Nephron (organoid): Measurements from ENCODE around the gene JMJD8.
"Not testable (repeated sequence)": the region's sequence is repeated elsewhere in the genome, so short reads cannot be mapped to it uniquely, and the experiment has no call there.

ENCODE experiments used
- H3K27ac Mint-ChIP-seq, 3 experiments: 2 replicates each; pipeline ENCODE4 v1.8.0; 2020; ENCODE audit warnings: mixed read lengths in 3 of 3, mild to moderate bottlenecking in 2 of 3, moderate library complexity in 1 of 3
- H3K27me3 Mint-ChIP-seq: 2 replicates; pipeline ENCODE4 v1.8.0; 2021; ENCODE audit warnings: low read depth, mild to moderate bottlenecking, moderate library complexity, mixed read lengths
- H3K36me3 Mint-ChIP-seq: 2 replicates; pipeline ENCODE4 v1.8.0; 2020; ENCODE audit warnings: low read depth, mixed read lengths
- H3K4me1 Mint-ChIP-seq: 2 replicates; pipeline ENCODE4 v1.8.0; 2020; ENCODE audit warnings: mixed read lengths
- H3K4me3 Mint-ChIP-seq, 3 experiments: 2 replicates each; pipeline ENCODE4 v1.8.0; 2020; ENCODE audit warnings: mild to moderate bottlenecking in 3 of 3, mixed read lengths in 3 of 3, moderate library complexity in 2 of 3
- H3K9me3 Mint-ChIP-seq: 2 replicates; pipeline ENCODE4 v1.8.0; 2020; ENCODE audit warnings: mixed read lengths
- TF ChIP-seq, protein P1 (sequence below), 3 experiments: fragments of 200-600 bp; sonication (generic); IDR thresholded peaks; one replicate each; pipeline ENCODE4 v1.5.0; 2021; ENCODE audit warnings: antibody characterized with exemption in 3 of 3; ENCODE audit not compliant: unreplicated experiment in 3 of 3

Gene JMJD8

DNA sequence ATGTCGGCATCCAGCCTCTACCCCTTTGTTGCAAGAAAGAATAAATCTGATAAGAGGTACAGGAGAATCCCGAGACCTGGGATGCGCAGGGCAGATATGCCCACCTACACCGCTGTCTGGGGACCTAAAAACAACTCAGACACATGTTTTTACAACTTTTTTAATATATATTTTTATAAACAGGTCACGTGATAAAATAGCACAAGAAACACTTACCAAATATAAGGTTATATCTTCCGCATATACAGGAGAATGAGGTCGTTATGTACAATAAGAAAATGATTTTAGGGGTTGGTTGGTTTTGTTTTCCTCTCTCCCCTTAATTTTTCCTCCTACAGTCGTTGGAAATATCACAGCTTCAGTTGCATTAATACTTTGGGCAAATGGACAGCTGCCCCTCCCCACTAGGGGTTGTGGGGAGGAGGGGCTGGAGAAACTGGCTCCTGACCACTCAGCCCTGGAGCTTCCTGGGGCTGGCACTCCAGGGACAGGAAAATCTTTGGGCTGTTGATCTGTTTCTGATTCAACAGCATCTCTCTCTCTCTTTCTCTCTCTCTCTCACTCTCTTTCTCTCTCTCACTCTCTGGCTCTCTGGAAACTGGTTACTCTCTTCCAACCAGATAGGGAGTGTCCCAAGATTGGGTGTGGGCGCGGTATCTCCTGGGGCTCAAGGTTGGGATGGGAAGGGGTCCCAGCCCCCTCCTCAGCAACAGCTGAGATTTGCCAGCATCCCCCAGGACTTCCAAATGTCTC, 8.4 kb upstream of the JMJD8 start:
- peak overlapping the region; percentile 79 to 94 (median 80) for H3K4me3 Mint-ChIP-seq
- TF ChIP-seq, protein P1, sequence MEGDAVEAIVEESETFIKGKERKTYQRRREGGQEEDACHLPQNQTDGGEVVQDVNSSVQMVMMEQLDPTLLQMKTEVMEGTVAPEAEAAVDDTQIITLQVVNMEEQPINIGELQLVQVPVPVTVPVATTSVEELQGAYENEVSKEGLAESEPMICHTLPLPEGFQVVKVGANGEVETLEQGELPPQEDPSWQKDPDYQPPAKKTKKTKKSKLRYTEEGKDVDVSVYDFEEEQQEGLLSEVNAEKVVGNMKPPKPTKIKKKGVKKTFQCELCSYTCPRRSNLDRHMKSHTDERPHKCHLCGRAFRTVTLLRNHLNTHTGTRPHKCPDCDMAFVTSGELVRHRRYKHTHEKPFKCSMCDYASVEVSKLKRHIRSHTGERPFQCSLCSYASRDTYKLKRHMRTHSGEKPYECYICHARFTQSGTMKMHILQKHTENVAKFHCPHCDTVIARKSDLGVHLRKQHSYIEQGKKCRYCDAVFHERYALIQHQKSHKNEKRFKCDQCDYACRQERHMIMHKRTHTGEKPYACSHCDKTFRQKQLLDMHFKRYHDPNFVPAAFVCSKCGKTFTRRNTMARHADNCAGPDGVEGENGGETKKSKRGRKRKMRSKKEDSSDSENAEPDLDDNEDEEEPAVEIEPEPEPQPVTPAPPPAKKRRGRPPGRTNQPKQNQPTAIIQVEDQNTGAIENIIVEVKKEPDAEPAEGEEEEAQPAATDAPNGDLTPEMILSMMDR (IDR thresholded peaks at IDR 0.05; ENCODE audit: unreplicated experiment in 3 of 3) = no peak
- peaks cover 67% of the 10 kb centered on the region for H3K27me3 Mint-ChIP-seq
- no peaks in the 10 kb centered on the region for H3K9me3 Mint-ChIP-seq
- H3K36me3 Mint-ChIP-seq = no peaks in the 10 kb centered on the region
- peaks cover 10% of the 10 kb centered on the region for H3K4me1 Mint-ChIP-seq
- H3K27ac Mint-ChIP-seq = peak overlapping the region in 2 of 3 experiments; percentile 12 to 45

DNA sequence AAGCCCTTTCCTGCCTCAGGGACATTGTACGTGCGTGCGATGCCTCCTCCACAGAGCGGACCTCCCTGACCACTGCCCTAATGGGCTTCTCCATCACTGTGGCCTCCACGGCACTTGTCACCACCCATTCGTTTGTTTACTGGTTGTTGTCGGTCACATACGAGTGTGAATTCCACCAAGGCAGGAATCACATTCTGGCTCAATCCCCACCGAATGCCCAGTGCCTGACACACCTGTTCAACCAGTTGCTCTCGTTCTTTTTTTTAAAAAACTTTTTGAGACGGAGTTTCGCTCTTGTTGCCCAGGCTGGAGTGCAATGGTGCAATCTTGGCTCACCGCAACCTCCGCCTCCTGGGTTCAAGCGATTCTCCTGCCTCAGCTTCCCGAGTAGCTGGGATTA, 7.1 kb upstream of the JMJD8 start:
- H3K4me3 Mint-ChIP-seq = peak overlapping the region; percentile 94 to 97 (median 94)
- not testable (repeated sequence) for H3K9me3 Mint-ChIP-seq, H3K36me3 Mint-ChIP-seq
- H3K27me3 Mint-ChIP-seq = peaks cover 54% of the 10 kb centered on the region
- peaks cover 10% of the 10 kb centered on the region for H3K4me1 Mint-ChIP-seq
- H3K27ac Mint-ChIP-seq = peak overlapping the region in 2 of 3 experiments; percentile 13 to 16

DNA sequence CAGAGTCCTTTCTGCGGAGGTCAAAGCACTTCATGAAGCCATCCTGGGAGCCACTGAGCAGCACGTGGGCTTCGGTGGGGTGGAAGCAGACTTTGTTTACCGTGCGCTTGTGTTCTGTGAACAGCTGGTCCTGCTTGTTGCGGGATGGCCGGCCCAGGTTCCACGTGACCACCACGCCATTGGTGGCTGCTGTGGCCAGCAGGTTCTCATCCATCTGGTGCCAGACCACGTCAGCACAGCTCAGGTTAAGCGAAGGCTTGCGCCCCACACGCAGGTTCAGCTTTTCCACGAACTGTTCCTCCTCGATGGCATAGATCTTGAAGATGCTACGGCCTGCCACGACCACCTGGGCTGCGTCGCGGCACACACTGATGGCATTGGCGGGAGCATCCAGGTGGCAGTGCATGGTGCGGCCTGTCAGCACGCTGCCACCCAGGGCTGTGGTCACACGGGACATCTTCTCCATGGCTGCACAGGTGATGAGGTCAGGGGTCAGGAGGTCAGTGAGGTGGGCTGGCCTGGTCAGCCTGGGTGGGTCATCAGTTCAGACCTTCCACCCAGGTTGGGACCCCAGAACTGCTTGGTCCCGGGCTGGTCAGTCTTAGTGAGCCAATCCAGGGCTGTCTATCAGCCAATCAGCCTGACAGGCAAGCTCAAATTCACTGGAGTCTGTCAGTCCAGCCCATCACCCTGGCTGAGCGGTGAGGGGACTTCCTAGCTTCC, 5.2 kb upstream of the JMJD8 start:
- Mint-ChIP-seq H3K4me3 (peak overlapping the region; percentile 94 to 97 (median 94)), H3K27me3 (peaks cover 40% of the 10 kb centered on the region), H3K27ac (no peak overlapping the region), H3K9me3 (no peaks in the 10 kb centered on the region), H3K4me1 (peaks cover 10% of the 10 kb centered on the region), H3K36me3 (no peaks in the 10 kb centered on the region)
- TF ChIP-seq, protein P1 (IDR thresholded peaks at IDR 0.05; ENCODE audit: unreplicated experiment in 3 of 3) = no peak

DNA sequence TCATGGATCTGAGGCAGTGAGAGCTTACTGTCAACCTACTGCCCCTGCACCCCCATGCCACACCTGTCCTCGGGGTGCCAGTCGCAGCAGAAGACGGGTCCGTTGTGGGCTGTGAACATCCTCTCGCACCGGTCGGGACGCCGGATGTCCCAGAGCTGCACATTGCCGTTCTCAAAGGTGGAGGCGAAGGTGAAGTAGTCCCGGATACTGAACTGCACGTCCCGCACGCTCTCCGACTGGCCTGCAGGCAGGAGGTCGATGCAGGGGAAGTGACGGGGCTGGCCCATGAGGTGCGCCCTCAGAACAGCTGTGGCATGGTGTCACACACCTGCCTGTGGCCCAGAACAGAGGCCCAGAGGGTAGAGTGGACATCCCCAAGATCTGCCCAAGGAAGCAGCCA, 3.4 kb upstream of the JMJD8 start:
- Mint-ChIP-seq H3K9me3 (no peaks in the 10 kb centered on the region), H3K27ac (no peak overlapping the region), H3K27me3 (peaks cover 25% of the 10 kb centered on the region), H3K4me3 (peak overlapping the region; percentile 24 to 48 (median 37)), H3K36me3 (no peaks in the 10 kb centered on the region), H3K4me1 (peaks cover 12% of the 10 kb centered on the region)
- TF ChIP-seq, protein P1 (IDR thresholded peaks at IDR 0.05; ENCODE audit: unreplicated experiment in 3 of 3) = no peak

DNA sequence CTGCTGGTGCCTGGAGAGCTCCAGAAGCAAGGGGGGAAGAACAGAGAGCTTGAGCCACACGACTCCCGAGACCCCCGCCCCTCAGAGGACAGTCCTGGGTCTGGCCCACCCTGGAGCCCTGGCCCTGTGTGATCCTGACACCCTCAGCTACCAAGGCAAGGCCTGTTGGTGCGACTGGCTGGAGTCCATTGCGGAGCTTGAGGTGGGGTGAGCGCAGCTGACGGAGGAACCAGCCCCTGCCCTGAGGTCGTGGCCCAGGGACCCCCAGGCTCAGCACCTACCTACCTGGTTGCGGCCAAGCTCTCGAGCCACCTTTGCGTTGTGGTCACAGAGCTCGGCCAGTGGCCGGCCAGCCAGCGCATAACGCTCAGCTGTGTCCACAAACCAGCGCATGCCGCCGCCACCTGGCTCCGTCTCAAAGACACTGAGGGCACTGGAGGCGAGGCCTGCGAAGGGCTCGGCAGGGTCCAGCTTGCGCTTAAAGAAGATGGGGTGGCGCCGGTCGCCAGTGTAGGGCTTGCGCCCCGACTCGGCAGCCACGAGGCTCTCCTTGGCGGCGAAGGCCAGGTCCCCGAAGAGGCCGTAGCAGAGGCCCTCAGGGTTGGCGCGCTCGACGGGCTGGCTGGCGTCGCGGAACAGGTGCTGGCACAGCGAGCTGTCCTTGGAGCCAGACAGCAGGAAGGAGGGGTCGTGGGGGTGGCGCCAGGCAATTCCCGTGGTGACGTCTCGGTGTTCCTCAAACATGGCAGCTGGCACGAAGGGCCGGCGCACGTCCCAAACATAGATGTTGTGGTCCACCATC, 2.5 kb upstream of the JMJD8 start:
- H3K4me1 Mint-ChIP-seq = peaks cover 9% of the 10 kb centered on the region
- peak overlapping the region; percentile 13 to 75 (median 66) for H3K4me3 Mint-ChIP-seq
- peaks cover 17% of the 10 kb centered on the region for H3K27me3 Mint-ChIP-seq
- H3K36me3 Mint-ChIP-seq = no peaks in the 10 kb centered on the region
- H3K9me3 Mint-ChIP-seq = no peaks in the 10 kb centered on the region
- TF ChIP-seq, protein P1 (IDR thresholded peaks at IDR 0.05; ENCODE audit: unreplicated experiment in 3 of 3) = no peak
- no peak overlapping the region for H3K27ac Mint-ChIP-seq

DNA sequence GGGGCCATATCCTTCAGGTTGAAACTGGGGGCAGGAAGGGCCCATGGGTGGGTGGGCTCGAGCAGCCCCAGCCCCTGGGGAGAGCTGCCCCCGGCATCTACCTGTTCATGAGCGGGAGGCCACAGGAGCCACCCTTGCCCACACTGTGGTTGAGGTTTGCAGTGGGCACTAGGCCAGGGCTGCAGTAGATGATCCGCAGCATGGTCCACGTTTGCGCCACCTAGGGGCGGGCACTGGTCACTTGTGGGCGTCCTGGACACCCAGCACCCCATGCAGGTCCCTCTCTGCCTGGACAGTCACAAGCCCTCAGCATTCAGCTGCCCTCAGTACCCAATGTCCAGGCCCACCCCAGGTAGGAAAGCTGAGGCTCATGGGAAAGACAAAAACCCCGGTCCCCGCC, 1.8 kb upstream of the JMJD8 start:
- TF ChIP-seq, protein P1 (IDR thresholded peaks at IDR 0.05; ENCODE audit: unreplicated experiment in 3 of 3) = peak; percentile 17 to 41 (median 28)
- Mint-ChIP-seq H3K4me3 (peak overlapping the region; percentile 59 to 75 (median 66)), H3K27ac (peak overlapping the region in 1 of 3 experiments; percentile 20)

More for the DNA sequence above, 1.8 kb upstream of the JMJD8 start:
- no peaks in the 10 kb centered on the region for H3K9me3 Mint-ChIP-seq
- H3K27me3 Mint-ChIP-seq = peaks cover 10% of the 10 kb centered on the region
- H3K36me3 Mint-ChIP-seq = no peaks in the 10 kb centered on the region
- H3K4me1 Mint-ChIP-seq = peaks cover 9% of the 10 kb centered on the region
